Inferior parietal cortex (tissue), 1 donor: ENCODE data around the gene SPTY2D1.
"Not testable (repeated sequence)": the region's sequence is repeated elsewhere in the genome, so short reads cannot be mapped to it uniquely, and the experiment has no call there.

Experiments
- DNase-seq: peaks from one replicate; pipeline ENCODE4 v3.0.0-alpha.2; 2016; ENCODE audit errors: extremely low spot score

The SPTY2D1 gene

DNA sequence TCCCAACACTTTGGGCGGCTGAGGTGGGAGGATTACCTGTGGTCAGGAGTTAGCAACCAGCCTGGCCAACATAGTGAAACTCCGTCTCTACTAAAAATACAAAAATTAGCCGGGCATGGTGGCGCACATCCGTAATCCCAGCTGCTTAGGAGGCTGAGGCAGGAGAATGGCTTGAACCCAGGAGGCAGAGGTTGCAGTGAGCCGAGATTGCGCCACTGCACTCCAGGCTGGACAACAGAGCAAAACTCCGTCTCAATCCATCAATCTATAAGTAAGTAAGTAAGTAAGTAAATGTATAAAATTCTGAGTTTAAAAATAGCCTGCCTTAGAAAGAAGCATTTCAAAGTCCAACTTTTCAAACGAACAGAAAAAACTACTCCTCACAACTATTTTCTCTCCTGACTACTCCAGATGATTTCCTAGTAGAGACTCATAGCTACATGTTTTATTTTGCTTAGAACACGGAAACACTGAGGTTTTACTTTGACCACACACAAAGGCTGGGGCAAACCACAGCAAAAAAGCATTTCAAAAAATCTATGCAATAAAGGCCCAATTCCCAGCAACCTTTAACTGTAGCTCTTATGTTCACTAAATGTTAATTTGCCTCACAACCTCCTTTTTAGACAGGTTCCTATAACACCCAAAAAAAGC, 16.3 kb downstream of the SPTY2D1 start:
- no peak for DNase-seq

DNA sequence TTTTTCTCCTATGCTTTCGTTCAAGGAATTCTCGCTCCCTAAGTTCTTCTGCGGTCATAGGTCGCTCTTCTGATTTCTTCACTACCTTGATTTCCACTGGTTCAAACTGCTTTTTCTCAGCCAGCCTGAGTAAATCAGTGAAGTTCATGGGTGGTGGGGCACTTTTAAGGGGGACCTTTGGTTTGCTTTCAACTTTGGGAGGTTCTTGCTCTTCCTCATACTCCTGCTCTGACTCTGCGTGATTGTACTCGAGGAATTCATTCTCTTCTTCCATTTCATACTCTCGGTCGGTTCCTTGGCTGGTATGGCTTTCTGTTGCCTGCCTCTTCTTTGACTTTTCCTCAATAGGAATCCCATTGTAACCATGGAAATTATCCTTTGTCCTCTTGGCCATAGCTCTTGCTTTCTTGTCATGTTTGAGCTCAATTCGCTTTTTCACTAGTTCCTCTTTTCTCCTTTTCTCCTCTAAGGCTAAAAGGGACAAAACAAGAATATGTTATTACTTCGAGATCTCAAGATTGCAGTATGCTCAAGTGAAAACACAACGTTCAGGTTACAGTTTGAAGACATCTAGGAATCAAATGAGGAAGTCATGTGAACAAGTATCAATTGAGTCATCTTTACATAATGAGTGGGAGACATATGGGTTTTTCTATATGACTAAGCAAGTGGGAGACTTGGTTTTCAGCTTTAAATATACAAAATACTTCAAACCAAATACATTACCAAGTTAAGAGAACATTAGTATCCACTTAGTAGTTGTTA, 18.3 kb downstream of the SPTY2D1 start:
- DNase-seq: peak; percentile 64

DNA sequence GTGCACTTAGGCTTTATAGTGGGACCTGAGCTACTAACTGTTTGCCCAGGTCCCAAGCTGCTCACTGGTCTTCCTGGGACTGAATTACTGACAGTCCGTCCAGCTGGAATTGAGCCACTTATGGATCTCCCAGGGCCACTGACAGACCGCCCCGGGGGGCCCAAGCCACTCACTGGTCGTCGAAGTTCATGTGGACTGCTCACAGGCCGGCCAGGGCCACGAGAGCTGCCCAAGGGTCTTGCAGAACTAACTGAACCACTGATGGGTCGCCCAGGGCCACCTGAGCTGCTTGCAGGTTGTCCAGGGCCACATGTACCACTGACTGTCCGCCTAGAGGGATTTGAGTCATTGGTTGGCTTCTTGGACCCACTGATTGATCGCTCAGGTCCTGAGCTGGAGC, 19.5 kb downstream of the SPTY2D1 start:
- no peak for DNase-seq

DNA sequence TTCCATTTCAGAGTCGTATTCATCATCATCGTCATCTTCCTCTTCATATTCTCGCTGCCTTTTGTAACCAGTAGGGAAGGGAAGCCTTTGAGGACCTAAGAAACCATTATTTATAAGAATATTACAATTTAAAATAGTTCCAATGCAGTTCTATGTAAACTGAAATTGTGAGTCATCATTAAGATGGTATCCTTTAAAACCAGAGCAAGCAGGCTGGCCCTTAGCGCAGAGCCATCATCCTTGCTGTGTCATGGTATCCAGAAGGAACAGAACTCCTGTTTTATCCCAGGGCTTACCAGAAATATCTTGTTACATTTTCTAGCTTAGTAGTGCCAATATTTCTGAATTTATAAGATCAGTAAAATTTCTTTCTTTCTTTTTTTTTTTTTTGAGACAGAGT, 21.7 kb downstream of the SPTY2D1 start:
- DNase-seq: no peak

DNA sequence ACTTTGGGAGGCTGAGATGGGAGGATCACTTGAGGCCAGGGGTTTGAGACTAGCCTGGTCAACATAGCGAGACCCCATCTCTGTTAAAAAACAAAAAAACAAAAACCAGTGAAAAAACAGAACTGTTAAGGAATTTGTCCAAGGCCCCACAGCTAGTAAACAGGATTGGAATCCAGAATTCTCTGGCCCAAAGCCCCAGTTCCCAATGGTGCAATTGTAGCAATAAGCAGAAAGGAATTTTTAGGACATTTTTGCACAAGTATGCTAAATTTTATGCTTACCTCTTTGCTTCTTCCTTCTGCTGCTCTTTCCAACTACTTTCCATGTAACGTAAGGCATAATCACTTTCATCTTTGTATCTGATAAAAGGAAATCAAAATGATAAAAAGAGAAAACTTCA, 22.9 kb downstream of the SPTY2D1 start:
- no peak for DNase-seq

DNA sequence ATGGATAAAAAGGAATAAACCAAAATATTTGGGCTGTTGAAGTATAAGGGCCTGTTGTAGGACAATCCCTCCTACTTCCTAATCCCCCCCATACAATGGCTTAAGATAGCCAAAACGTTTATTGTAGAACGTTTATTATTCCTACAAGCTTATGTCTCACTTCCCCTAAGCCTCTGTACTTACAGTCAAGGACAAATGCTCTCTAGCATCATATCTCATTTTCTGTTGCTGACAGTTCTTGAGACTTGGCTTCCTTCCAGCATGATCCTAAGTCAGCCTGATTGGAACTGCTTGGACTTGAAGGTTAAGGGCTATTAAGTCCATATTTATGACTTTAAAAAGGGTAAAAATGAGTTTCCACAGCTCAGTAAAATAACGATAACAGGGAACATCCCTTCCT, 25.8 kb downstream of the SPTY2D1 start:
- DNase-seq: no peak

DNA sequence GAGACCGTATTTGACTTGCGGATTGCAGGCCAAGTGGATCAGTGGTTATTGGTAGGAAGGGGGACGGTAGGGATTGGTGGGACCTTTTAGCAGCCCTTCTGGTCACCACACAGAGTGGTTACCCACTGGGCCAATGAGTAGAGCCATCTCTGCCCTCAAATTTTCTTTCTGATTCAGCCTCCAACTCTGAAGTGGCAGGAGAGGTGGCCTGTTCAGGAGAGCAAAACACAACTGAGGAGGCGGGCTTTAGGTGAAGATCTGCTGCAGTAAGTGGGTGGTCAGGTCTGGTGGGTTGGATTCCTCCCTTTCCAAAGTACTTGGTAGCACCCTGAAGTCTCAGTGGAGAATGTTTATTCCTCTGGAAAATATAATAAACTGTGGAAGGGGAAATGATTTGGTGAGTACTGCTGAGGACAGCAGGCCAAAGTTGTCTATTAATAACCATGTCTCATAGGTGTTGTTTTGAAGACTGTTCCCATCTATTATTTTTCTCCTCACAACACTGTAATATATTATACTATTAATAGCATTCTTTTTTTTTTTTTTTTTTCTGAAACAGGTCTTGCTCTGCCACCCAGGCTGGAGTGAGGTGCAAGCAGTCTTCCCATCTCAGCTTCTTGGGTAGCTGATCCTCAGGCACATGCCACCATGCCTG, 33.1 kb downstream of the SPTY2D1 start:
- DNase-seq: no peak

DNA sequence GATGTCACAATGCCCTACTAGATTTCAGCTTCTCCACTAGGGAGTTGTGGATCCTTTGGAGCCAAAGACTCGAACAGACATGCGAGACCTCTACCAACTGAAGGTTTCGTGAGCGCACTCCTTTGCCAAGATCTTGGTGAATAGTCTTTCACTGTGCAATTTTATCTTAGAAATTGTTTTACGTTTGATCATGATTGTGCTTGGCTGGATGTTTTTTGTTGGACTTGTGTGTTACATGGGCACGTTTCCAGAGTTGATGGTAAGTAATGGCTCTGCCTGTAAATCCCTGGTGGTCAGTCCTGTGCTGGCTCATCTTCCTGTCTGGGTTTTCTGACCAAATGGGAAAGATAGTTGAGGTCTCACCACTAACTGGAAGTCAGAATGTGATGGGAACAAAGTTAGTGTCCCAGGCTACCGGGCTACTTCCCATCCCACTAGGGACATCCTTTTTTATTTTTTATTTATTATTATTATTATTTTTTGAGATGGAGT, 34.4 kb downstream of the SPTY2D1 start, which contains the start of gene MISFA:
TSS of gene MISFA (plus strand) at position 51 of the 492 bp plus-strand sequence. CDS start at position 191, 140 bp downstream.
- no peak for DNase-seq

DNA sequence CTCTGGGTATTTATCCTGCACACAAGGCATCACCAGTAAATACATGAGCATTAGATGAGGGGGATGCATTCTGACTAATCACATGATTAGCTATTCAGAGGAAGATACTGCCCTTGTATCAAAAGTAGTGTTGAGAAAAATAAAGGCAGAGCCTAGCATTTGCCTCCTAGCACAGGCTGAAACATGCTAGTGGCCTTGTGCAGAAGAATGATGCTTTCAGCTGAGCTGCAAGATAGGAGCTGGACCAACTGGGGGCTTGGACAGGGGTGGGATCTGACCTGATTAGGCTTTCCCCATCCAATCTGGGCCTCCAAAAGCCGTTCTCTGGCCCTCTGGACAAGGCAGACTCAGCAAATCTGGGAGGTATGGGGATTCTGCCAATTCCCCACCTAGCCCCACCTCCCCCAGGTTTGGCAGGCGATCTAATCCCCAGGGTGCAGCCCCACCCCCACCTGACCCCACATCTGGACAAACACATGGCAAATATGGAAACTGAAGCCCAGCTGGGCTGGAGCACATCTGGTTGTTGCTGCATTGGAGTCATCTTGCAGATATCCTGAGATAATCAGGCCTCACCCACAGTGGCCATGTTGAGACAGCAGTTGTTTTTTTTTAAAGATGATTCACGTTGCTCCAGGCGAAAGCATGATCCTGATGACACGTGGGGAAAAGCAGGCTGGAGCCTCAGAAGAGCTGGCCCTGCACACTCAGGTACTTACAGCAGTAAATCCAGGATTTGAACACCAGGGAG, 39.0 kb downstream of the SPTY2D1 start:
- DNase-seq: no peak

DNA sequence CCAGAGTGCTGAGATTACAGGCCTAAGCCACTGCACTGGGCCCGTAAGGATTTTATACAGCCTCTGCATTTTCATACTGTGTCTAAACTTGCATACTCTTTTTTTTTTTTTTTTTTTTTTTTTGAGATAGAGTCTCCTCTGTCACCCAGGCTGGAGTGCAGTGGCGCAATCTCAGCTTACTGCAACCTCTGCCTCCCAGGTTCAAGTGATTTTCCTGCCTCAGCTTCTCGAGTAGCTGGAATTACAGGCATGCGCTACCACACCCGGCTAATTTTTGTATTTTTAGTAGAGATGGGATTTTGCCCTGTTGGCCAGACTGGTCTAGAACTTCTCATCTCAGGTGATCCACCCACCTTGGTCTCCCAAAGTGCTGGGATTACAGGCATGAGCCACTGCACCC, 40.1 kb downstream of the SPTY2D1 start:
- DNase-seq: not testable (repeated sequence)

DNA sequence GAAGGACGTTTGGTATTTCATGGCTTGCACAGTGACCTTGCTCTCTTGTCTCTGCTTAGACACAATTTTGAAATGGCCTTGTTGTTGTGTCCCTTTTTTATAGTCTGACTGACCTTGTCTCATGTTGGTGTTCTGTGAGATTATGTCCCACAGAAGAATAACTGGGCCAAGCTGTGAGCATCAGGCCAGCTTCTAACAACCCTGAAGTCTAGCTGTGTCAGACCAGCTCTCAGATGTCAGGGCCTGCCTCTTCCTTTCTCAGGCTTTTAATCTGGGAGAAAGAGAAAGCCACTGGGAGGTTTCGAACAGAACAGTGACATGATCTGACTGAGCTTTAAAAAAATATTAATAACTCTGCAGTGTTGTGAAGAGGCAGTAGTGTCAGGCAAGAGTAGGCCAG, 43.6 kb downstream of the SPTY2D1 start:
- DNase-seq: no peak

DNA sequence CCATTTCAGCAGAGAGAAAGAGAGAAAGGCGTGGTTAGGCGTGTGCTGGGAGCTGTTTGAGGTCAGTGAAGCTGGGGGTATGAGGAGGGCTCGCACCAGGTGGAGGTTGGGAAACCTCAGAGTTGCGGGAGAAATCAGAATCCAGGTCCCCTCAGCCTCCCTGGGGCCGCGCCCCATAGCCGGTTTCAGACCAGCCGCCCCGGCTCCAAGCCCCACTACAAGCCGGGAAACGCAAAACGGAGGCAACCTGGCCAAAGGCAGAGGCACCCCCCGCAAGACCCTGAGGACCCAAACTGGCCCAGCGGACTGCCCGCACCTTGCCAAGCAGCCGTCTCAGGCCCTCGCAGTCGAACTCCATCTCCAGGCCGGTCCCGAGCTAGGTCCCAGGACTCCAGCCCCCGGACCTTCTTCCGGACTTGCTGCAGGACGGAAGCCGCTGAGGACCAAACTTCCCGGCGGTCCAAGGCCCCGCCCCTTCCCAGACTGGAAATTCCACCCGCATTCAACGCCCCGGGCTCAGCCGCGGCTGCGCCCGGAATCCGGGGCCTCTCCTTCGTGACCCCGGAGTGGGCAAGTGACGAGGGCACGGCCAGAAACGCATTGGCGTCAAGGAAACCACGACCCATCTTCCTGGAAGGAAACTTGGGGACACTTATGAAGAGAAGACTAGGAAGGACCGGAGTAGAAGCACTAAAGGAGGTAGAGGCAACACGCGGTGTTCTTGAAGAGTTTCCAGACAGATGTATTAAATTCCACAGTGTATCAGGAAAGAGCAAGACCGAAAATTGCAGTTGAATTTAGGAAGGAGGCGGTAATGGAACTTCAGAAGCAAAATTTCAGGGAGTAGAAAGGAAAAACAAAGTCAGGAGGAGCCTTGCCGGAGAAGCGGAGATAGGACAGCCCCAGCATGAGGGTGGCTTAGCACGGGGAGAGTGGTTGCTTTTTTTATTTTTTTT, 45.6 kb downstream of the SPTY2D1 start, which contains the start of gene UEVLD:
TSS of gene UEVLD (minus strand) at position 438 of the 956 bp plus-strand sequence. CDS start at position 358, 80 bp downstream.
- peak; percentile 89 for DNase-seq

DNA sequence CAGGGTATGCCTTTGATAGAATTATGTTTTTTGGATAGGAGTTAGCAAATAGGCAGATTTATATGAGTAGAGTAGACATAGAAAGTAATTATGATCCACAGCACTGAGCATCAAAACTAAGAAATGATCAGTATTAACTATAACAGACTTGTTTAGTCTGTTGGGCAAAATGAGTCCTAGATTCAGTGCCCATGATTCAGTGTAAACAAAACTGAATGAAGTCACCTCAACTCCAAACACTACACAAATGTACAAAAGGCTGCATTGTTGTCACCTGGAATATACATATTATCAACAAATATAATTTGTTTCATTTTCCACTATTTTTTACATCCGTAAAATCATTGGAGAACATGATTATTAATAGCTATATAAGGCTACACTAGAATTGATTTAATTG, 52.3 kb downstream of the SPTY2D1 start:
- DNase-seq: no peak

DNA sequence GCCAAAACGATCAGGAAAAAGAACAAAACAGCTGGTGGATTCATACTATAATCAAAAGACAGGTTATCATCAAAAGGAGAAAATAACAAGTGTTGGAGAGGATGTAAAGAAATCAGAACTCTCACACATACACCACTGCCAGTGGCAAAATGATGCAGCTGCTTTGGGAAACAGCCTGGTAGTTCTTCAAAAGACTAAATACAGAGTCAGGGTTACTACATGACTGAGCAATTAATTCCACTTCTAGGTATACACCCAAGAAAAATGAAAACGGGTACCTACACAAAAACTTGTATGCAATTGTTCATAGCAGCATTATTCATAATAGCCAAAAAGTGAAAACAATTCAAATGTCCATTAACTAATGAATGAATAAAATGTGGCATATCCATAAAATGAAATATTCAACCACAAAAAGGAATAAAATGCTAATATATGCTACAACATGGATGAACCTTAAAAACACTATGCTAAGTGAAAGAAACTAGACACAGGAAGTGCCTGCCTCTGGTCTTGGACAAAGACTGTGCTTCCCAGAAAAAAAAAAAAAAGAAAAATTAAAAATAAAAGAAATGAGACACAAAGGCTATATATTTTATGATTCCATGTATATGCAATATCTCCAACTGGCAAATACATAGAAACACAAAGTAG, 53.9 kb downstream of the SPTY2D1 start:
- no peak for DNase-seq

DNA sequence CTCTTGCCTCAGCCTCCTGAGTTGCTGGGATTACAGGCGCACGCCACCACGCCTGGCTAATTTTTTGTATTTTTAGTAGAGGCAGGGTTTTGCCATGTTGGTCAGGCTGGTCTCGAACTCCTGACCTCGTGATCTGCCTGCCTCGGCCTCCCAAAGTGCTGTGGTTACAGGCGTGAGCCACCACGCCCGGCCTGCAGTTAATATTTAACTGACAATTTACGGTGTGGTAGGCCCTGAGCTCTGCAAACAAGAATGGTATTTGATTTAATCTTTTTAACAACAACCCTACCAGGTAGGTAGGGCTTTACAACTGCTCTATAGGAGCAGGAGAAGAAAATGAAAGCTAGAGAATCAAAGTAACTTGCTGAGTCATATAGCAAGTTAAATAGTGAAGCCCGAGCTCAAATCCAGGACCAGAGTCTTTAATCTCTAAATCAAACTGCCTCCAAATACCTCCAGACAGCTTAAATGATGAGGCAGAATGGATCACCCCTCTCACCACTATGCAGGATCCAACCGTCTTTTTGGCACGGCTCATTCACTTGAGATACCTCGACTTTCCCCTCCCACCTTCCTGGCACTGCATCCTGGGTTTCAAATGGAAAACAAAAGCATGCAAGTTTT, 55.1 kb downstream of the SPTY2D1 start:
- DNase-seq: no peak

DNA sequence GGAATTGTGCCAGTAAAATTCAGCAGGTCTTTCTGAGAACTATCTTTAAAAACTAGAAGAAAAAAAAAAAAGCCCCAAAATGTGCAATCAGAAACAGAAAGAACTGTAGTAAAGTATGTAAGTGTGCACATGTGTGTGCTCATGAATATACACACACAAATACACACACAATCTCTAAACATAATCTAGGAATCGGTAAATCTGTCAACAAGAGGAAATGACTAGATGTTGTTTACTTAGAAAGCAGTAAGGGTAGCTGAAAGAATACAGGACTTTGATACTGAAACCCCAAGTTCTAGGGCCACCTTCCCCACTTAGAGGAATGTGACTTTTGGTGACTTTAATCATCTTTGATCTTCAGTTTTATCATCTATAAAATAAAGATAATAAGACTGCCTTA, 58.8 kb downstream of the SPTY2D1 start:
- DNase-seq: no peak

DNA sequence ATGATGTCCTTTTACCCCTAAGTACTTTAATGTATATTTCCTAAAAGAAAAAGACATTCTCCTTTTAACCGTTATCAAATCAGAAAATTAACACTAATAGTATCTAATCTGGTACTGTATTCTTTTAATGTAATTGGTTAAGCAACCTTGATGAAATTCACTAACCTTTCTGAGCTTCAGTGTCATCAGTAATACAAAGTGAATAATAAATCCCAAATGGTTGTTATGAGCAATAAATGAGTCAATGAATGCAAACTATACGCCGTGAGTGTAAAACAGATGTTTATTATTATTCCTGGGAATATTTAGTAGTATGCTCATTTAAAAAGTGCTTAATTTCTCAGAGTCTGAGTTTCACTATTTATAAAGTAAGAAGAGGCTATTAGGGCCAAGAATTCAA, 67.1 kb downstream of the SPTY2D1 start:
- no peak for DNase-seq

DNA sequence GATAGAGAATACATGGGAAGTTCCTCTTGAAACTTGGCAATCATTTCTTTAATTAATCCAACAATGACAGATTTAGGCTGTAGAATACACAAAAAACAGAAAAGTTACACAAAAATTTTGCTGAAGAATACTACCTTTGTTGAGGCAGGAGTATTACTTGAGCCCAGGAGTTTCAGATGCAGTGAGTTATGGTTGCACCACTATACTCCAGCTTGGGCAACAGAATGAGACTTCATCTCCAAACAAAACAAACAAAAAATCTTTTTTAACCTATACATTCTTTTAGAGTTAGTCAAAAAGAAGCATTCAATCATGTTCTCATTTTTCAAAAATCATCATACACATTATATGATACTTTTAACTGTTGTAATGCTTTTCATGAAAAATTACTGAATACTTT, 67.7 kb downstream of the SPTY2D1 start:
- DNase-seq: no peak

DNA sequence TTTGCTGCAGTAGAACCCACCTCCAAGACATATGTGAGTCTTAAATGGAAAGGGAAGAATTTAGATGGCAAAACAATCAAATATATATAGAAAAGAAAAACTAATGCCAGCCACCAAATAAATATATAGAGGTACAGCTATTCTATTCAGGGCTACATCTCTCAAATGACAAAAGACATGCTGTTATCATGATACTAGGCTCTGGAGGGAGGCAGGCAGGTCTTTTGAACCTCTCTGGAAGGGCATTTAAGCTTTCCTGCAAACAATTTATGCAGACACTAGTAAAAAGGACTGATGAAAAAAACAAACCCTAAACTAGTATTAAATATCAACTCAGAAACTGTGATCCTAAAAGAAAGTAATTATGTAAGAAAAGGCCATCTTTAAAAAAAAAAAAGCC, 70.0 kb downstream of the SPTY2D1 start:
- no peak for DNase-seq
